ENCODE results near the gene LRRC55. TPM values are rescaled to one million over a fixed set of nuclear protein-coding genes. Genes with fewer than 3 reads are reported as not detected.

Gene LRRC55
- total RNA-seq, 1 experiment from 2014 or later = 0.79 TPM

GRCh38 chr11:57156928-57157327 lies 24.8 kb upstream of the LRRC55 start:
- H3K4me3 Mint-ChIP-seq = no peak overlapping the region
- H3K27me3 Mint-ChIP-seq (ENCODE audit: low read depth) = peaks cover 8% of the 10 kb centered on the region
- TF ChIP-seq IRF1 (CRISPR knock-in tag; IDR thresholded peaks at IDR 0.05) (no peak), ERG (CRISPR knock-in tag; IDR thresholded peaks at IDR 0.05) (no peak), ZNF425 (CRISPR knock-in tag; conservative IDR thresholded peaks at IDR 0.05) (no peak), ZMAT4 (CRISPR knock-in tag; IDR thresholded peaks at IDR 0.05) (no peak), PREB (CRISPR knock-in tag; IDR thresholded peaks at IDR 0.05; ENCODE audit: borderline replicate concordance) (no peak), ATF3 (CRISPR knock-in tag; conservative IDR thresholded peaks at IDR 0.05) (no peak), ZNF671 (CRISPR knock-in tag; IDR thresholded peaks at IDR 0.05) (no peak), CREB1 (CRISPR knock-in tag; IDR thresholded peaks at IDR 0.05) (no peak), KAT7 (CRISPR knock-in tag; IDR thresholded peaks at IDR 0.05; ENCODE audit: borderline replicate concordance) (no peak), E2F1 (CRISPR knock-in tag; IDR thresholded peaks at IDR 0.05) (no peak), ZNF263 (CRISPR knock-in tag; IDR thresholded peaks at IDR 0.05; ENCODE audit: low read depth) (no peak), HMGXB4 (CRISPR knock-in tag; IDR thresholded peaks at IDR 0.05) (no peak), NR2C2 (CRISPR knock-in tag; IDR thresholded peaks at IDR 0.05) (no peak), GTF2I (CRISPR knock-in tag; conservative IDR thresholded peaks at IDR 0.05) (no peak)
- DNase-seq (ENCODE audit: low spot score) = no peak
- no peak for ATAC-seq
- peaks cover 26% of the 10 kb centered on the region for H3K4me1 Mint-ChIP-seq
- no peaks in the 10 kb centered on the region for H3K9me3 Mint-ChIP-seq
- CTCF ChIA-PET = interaction anchor here (1.0 to 1.5 kb wide), 3 partner anchors 14 to 92 kb away, joined by 3 to 7 read pairs (median 3); no protein-coding TSS in a partner anchor
- H3K36me3 Mint-ChIP-seq = no peaks in the 10 kb centered on the region
- H3K27ac Mint-ChIP-seq = no peak overlapping the region
- POLR2A ChIA-PET = no interaction called here

GRCh38 chr11:57157624-57158023 lies 24.1 kb upstream of the LRRC55 start:
- POLR2A ChIA-PET = no interaction called here
- Mint-ChIP-seq H3K9me3 (no peaks in the 10 kb centered on the region), H3K4me3 (no peak overlapping the region), H3K27me3 (ENCODE audit: low read depth) (peaks cover 10% of the 10 kb centered on the region), H3K4me1 (peaks cover 24% of the 10 kb centered on the region), H3K27ac (no peak overlapping the region), H3K36me3 (no peaks in the 10 kb centered on the region)
- ATAC-seq (no peak), DNase-seq (ENCODE audit: low spot score) (no peak)
- TF ChIP-seq E2F1 (CRISPR knock-in tag; IDR thresholded peaks at IDR 0.05) = no peak
- no peak for TF ChIP-seq AFF4 (CRISPR knock-in tag; IDR thresholded peaks at IDR 0.05; ENCODE audit: borderline replicate concordance)
- no peak for TF ChIP-seq MLX (CRISPR knock-in tag; IDR thresholded peaks at IDR 0.05)
- no peak for TF ChIP-seq ZNF263 (CRISPR knock-in tag; IDR thresholded peaks at IDR 0.05; ENCODE audit: low read depth)
- CTCF ChIA-PET = interaction anchor here (1.0 to 1.5 kb wide), 2 partner anchors 13 to 92 kb away, joined by 3 to 7 read pairs; no protein-coding TSS in a partner anchor

All from WTC11 (cell line).